ENCODE data around the gene SHOX. TPM values are rescaled to one million over a fixed set of nuclear protein-coding genes. Genes with fewer than 3 reads are reported as not detected.
"Not testable (repeated sequence)": the region's sequence is repeated elsewhere in the genome, so short reads cannot be mapped to it uniquely, and the experiment has no call there.

SHOX gene
- not detected in 2 replicates for total RNA-seq (2014; rRNA removed; shearing (Covaris generic))

- H3K27ac ChIP-seq: no peak within 1 kb of the TSS
- no peak for DNase-seq
- H3K9me3 ChIP-seq (replicated peaks): no peaks in the 10 kb centered on the region
- no peak within 1 kb of the TSS for H3K4me3 ChIP-seq
- no peaks in the 10 kb centered on the region for H3K4me1 ChIP-seq
- H3K36me3 ChIP-seq: no peaks in the 10 kb centered on the region
- no peaks in the 10 kb centered on the region for H3K27me3 ChIP-seq
These were observed at the start of gene SHOX for GRCh38 chrX:630612-631496. TSS of gene SHOX (plus strand) at chrX:630791. CDS start at chrX:630898, 107 bp downstream.

GRCh38 chrX:581066-581465, 49.5 kb upstream of the SHOX start:
- Histone ChIP-seq H3K27ac (no peak overlapping the region), H3K4me1 (no peaks in the 10 kb centered on the region), H3K27me3 (no peaks in the 10 kb centered on the region), H3K4me3 (no peak overlapping the region), H3K36me3 (no peaks in the 10 kb centered on the region), H3K9me3 (replicated peaks) (no peaks in the 10 kb centered on the region)
- no peak for DNase-seq

GRCh38 chrX:581720-582298, 48.8 kb upstream of the SHOX start:
- H3K36me3 ChIP-seq: no peaks in the 10 kb centered on the region
- no peak for DNase-seq
- no peaks in the 10 kb centered on the region for H3K4me1 ChIP-seq

GRCh38 chrX:584572-584971, 46.0 kb upstream of the SHOX start:
- H3K9me3 ChIP-seq (replicated peaks): no peaks in the 10 kb centered on the region

More at GRCh38 chrX:581720-582298, 48.8 kb upstream of the SHOX start:
- Histone ChIP-seq H3K4me3 (no peak overlapping the region), H3K27me3 (no peaks in the 10 kb centered on the region), H3K27ac (no peak overlapping the region), H3K9me3 (replicated peaks) (no peaks in the 10 kb centered on the region)

GRCh38 chrX:585115-585808, 45.3 kb upstream of the SHOX start:
- Histone ChIP-seq H3K27me3 (no peaks in the 10 kb centered on the region), H3K9me3 (replicated peaks) (no peaks in the 10 kb centered on the region), H3K27ac (no peak overlapping the region), H3K36me3 (no peaks in the 10 kb centered on the region), H3K4me1 (no peaks in the 10 kb centered on the region), H3K4me3 (no peak overlapping the region)
- no peak for DNase-seq

More at GRCh38 chrX:584572-584971, 46.0 kb upstream of the SHOX start:
- Histone ChIP-seq H3K27ac (no peak overlapping the region), H3K36me3 (no peaks in the 10 kb centered on the region), H3K27me3 (no peaks in the 10 kb centered on the region), H3K4me1 (no peaks in the 10 kb centered on the region), H3K4me3 (no peak overlapping the region)
- no peak for DNase-seq

GRCh38 chrX:586351-586750, 44.2 kb upstream of the SHOX start:
- Histone ChIP-seq H3K4me1 (no peaks in the 10 kb centered on the region), H3K27ac (no peak overlapping the region), H3K4me3 (no peak overlapping the region), H3K36me3 (no peaks in the 10 kb centered on the region), H3K27me3 (no peaks in the 10 kb centered on the region), H3K9me3 (replicated peaks) (no peaks in the 10 kb centered on the region)
- no peak for DNase-seq

- not testable (repeated sequence) for H3K27ac ChIP-seq; DNase-seq; H3K4me3 ChIP-seq; H3K9me3 ChIP-seq (replicated peaks); H3K27me3 ChIP-seq; H3K36me3 ChIP-seq; H3K4me1 ChIP-seq
These were observed 41.3 kb upstream of the SHOX start for GRCh38 chrX:589261-589660.

- Histone ChIP-seq H3K36me3 (no peaks in the 10 kb centered on the region), H3K4me1 (no peaks in the 10 kb centered on the region), H3K27me3 (no peaks in the 10 kb centered on the region), H3K9me3 (replicated peaks) (no peaks in the 10 kb centered on the region), H3K27ac (no peak overlapping the region), H3K4me3 (no peak overlapping the region)
- DNase-seq: no peak
These were observed 39.7 kb upstream of the SHOX start for GRCh38 chrX:590693-591404.

GRCh38 chrX:599837-600715, 30.5 kb upstream of the SHOX start:
- no peaks in the 10 kb centered on the region for H3K4me1 ChIP-seq
- H3K27ac ChIP-seq: no peak overlapping the region
- no peak for DNase-seq
- H3K9me3 ChIP-seq (replicated peaks): peaks cover 3% of the 10 kb centered on the region; the same call in 1 of the 2 replicates
- no peaks in the 10 kb centered on the region for H3K27me3 ChIP-seq
- H3K4me3 ChIP-seq: no peak overlapping the region
- H3K36me3 ChIP-seq: no peaks in the 10 kb centered on the region

GRCh38 chrX:603029-603428, 27.6 kb upstream of the SHOX start:
- not testable (repeated sequence) for H3K4me3 ChIP-seq; H3K4me1 ChIP-seq; H3K36me3 ChIP-seq; H3K27ac ChIP-seq; H3K9me3 ChIP-seq (replicated peaks); DNase-seq; H3K27me3 ChIP-seq

GRCh38 chrX:604616-605015, 26.0 kb upstream of the SHOX start:
- H3K27me3 ChIP-seq; H3K27ac ChIP-seq; H3K36me3 ChIP-seq; H3K9me3 ChIP-seq (replicated peaks); H3K4me1 ChIP-seq; DNase-seq; H3K4me3 ChIP-seq: not testable (repeated sequence)

GRCh38 chrX:608088-608487, 22.5 kb upstream of the SHOX start:
- H3K27me3 ChIP-seq; H3K27ac ChIP-seq; H3K9me3 ChIP-seq (replicated peaks); H3K4me1 ChIP-seq; H3K4me3 ChIP-seq; H3K36me3 ChIP-seq; DNase-seq: not testable (repeated sequence)

GRCh38 chrX:614136-614535, 16.5 kb upstream of the SHOX start:
- no peak overlapping the region for H3K4me3 ChIP-seq
- no peaks in the 10 kb centered on the region for H3K36me3 ChIP-seq
- H3K27ac ChIP-seq: no peak overlapping the region
- H3K27me3 ChIP-seq: no peaks in the 10 kb centered on the region
- DNase-seq: no peak
- H3K4me1 ChIP-seq: no peaks in the 10 kb centered on the region
- no peaks in the 10 kb centered on the region for H3K9me3 ChIP-seq (replicated peaks)

GRCh38 chrX:617401-617800, 13.2 kb upstream of the SHOX start:
- DNase-seq: no peak
- Histone ChIP-seq H3K36me3 (no peaks in the 10 kb centered on the region), H3K9me3 (replicated peaks) (no peaks in the 10 kb centered on the region)

More at GRCh38 chrX:617401-617800, 13.2 kb upstream of the SHOX start:
- Histone ChIP-seq H3K4me1 (no peaks in the 10 kb centered on the region), H3K27ac (no peak overlapping the region), H3K4me3 (no peak overlapping the region), H3K27me3 (no peaks in the 10 kb centered on the region)
